Measurements from ENCODE around the gene SCAPER. TPM values are rescaled to one million over a fixed set of nuclear protein-coding genes. Genes with fewer than 3 reads are reported as not detected.

Gene SCAPER
- total RNA-seq, 2 donors from 2014 or later: 15.2 to 17.8 TPM

DNA sequence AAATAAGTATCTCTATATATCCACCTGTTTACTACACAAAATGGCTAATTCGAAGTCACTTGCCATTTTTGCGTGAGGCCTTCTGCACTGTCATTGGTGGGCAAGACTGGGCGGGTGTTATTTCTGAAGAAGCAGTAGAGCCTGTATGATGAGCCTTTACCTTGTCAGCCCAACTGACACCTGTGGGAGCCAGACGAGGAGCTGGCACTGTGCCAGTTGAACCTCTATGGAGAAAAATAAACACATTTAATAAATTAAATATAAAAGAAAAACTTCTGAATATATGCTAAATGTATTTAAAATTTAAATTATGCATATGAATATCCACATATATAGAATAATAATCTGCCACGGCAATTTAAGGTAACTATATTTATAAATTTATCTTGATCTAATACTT, 109.9 kb downstream of the SCAPER start:
- no peaks in the 10 kb centered on the region for H3K36me3 ChIP-seq
- H3K27ac ChIP-seq: no peak overlapping the region
- H3K9ac ChIP-seq (ENCODE audit: low read depth in 2 of 2, low read length in 2 of 2): no peak overlapping the region
- DNase-seq: no peak
- no peak overlapping the region for H3K4me3 ChIP-seq
- H3K4me1 ChIP-seq: no peaks in the 10 kb centered on the region
- intact Hi-C loops (cut with DNase I): no loop called here
- no peaks in the 10 kb centered on the region for H3K27me3 ChIP-seq
- no peaks in the 10 kb centered on the region for H3K9me3 ChIP-seq
- no peak for TF ChIP-seq CTCF (IDR thresholded peaks at IDR 0.05)

GRCh38 chr15:76793162-76793561, 112.0 kb downstream of the SCAPER start:
- Histone ChIP-seq H3K36me3 (no peaks in the 10 kb centered on the region), H3K27me3 (no peaks in the 10 kb centered on the region), H3K4me1 (no peaks in the 10 kb centered on the region), H3K27ac (no peak overlapping the region), H3K9me3 (no peaks in the 10 kb centered on the region), H3K9ac (ENCODE audit: low read depth in 2 of 2, low read length in 2 of 2) (no peak overlapping the region), H3K4me3 (no peak overlapping the region)
- TF ChIP-seq CTCF (IDR thresholded peaks at IDR 0.05): no peak
- intact Hi-C loops (cut with DNase I): no loop called here
- no peak for DNase-seq

DNA sequence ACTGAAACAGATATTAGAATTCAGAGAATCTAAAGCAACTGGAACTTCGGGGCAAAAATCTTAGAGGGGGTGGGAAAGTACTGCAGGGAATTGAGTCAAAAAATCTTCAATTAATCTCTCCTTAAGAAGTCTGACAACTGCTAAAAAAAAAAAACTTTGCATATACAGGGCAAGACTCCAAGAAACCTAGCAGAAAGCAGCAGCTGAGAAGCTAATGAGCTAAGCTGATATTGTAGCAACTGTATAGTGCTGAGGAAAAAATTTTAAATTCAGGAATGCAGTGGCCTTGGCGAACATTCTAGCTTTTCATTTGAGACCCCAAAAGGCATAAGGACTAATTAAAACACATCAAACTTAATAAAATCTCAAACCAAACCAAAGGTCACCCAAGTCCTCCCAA, 113.6 kb downstream of the SCAPER start:
- Histone ChIP-seq H3K4me3 (no peak overlapping the region), H3K27ac (no peak overlapping the region), H3K27me3 (no peaks in the 10 kb centered on the region), H3K9me3 (no peaks in the 10 kb centered on the region), H3K36me3 (no peaks in the 10 kb centered on the region), H3K9ac (ENCODE audit: low read depth in 2 of 2, low read length in 2 of 2) (no peak overlapping the region), H3K4me1 (no peaks in the 10 kb centered on the region)
- no peak for TF ChIP-seq CTCF (IDR thresholded peaks at IDR 0.05)
- intact Hi-C loops (cut with DNase I): no loop called here
- DNase-seq: no peak

- Histone ChIP-seq H3K9ac (ENCODE audit: low read depth in 2 of 2, low read length in 2 of 2) (no peak overlapping the region), H3K27ac (no peak overlapping the region), H3K36me3 (no peaks in the 10 kb centered on the region), H3K4me3 (no peak overlapping the region), H3K27me3 (no peaks in the 10 kb centered on the region), H3K4me1 (no peaks in the 10 kb centered on the region), H3K9me3 (no peaks in the 10 kb centered on the region)
- TF ChIP-seq CTCF (IDR thresholded peaks at IDR 0.05): no peak
- intact Hi-C loops (cut with DNase I): no loop called here
- no peak for DNase-seq
These were observed 117.9 kb downstream of the SCAPER start for GRCh38 chr15:76787273-76787672.

DNA sequence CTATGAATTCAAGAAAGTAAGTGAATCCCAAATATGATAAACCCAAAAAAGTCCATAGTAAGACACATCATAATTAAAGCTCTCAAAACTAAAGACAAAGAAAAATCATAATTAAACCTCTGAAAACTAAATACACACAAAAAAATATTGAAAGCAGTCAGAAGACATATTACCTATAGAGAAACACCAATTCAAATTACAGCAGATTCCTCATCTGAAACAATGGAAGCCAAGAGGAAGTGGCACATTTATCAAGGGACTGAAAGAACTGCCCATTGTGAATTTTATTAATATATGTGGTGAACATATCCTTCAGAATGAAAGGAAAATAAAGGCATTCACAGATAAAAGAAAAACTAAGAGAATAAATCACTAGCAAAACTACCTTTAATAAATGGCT, 128.2 kb downstream of the SCAPER start:
- H3K27me3 ChIP-seq: no peaks in the 10 kb centered on the region
- no peak overlapping the region for H3K9ac ChIP-seq (ENCODE audit: low read depth in 2 of 2, low read length in 2 of 2)
- no peak for DNase-seq
- no peaks in the 10 kb centered on the region for H3K4me1 ChIP-seq
- intact Hi-C loops (cut with DNase I): no loop called here
- H3K36me3 ChIP-seq: no peaks in the 10 kb centered on the region
- TF ChIP-seq CTCF (IDR thresholded peaks at IDR 0.05): no peak
- H3K4me3 ChIP-seq: no peak overlapping the region
- no peaks in the 10 kb centered on the region for H3K9me3 ChIP-seq
- no peak overlapping the region for H3K27ac ChIP-seq

- Histone ChIP-seq H3K9ac (ENCODE audit: low read depth in 2 of 2, low read length in 2 of 2) (no peak overlapping the region), H3K4me1 (no peaks in the 10 kb centered on the region), H3K27ac (no peak overlapping the region), H3K4me3 (no peak overlapping the region), H3K36me3 (no peaks in the 10 kb centered on the region), H3K27me3 (no peaks in the 10 kb centered on the region), H3K9me3 (no peaks in the 10 kb centered on the region)
- DNase-seq: no peak
- TF ChIP-seq CTCF (IDR thresholded peaks at IDR 0.05): no peak
- intact Hi-C loops (cut with DNase I): no loop called here
These were observed 128.7 kb downstream of the SCAPER start for GRCh38 chr15:76776480-76776879.
